SK-N-DZ (cell line): ENCODE results near the gene FMO1. TPM values are rescaled to one million over a fixed set of nuclear protein-coding genes. Genes with fewer than 3 reads are reported as not detected.
"Not testable (repeated sequence)": the region's sequence is repeated elsewhere in the genome, so short reads cannot be mapped to it uniquely, and the experiment has no call there.

Source experiments
- DNase-seq: peaks from one replicate; pipeline ENCODE4 v3.0.0-alpha.2; 2015; ENCODE audit warnings: low spot score
- polyA plus RNA-seq, 2 experiments: library from polyadenylated mRNA; depleted of rRNA; stranded (reverse); fragments of >200 nt; gene quantifications; 2 replicates each; pipeline ENCODE4 v1.2.3, GENCODE V29; 2014

The FMO1 gene
- not detected in 2 replicates for polyA plus RNA-seq (2014; cell fraction: cytosol; rRNA removed)
- polyA plus RNA-seq (2014; cell fraction: nucleus; rRNA removed) = not detected in 2 replicates

GRCh38 chr1:171248302-171248701 is at the start of gene FMO1:
Gene FMO1 (plus strand): TSS chr1:171248494. CDS start chr1:171258088, 9,594 bp downstream.
- DNase-seq = no peak

DNA sequence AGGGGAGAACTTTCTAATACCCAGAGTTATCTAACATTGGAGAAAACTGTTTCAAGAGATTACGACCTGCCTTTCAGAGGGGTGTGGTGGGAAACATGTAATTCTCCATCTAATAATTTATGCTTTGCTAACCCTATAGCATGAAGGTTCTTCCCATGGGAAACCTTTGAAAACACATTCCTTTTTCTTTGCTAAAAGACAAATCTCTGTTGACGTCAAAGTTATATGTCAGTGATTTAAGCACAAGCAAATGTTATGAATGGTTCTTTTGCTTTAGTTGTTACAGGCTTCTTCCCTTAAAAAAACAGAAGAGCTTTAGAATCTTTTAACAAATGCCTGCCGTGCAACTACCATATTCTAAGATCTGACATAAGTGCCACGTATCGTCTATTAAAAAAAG is 44.0 kb upstream of the FMO1 start:
- no peak for DNase-seq

DNA sequence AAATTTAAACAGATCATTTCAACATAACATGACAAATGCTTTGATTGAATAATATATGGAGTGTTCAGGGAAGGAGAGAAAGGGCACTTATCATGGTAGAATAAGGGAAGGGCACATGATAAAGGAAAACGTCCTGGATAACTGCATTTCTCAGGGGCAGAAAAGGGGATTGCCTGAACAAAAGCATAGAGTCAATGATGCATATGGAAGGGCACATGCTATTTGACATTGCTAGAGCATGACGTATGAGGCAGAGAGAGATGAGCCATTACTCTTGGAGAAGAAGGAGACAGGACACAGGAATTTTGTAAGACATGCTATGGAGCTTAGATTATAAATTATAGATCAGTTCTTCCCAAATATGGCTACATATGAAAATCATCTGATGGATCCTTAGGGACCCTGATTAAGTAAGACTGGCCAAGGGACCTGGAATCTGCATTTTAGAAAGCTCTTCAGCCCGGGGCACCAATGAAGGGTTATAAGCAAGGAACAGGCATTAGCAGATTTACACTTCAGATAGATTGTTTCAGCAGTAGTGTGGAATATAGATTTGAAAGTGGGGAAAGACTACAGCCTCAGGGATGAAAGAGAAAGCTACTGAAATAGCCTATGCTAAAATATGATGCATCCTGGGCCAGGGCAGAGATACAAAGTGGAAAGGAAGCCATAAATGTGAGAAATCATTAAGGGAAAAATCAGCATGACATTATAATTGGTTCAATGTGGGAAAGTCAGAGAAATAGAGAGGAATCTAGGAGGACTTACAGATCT is 41.9 kb upstream of the FMO1 start:
- no peak for DNase-seq

GRCh38 chr1:171206978-171207355 is 41.3 kb upstream of the FMO1 start:
- DNase-seq = no peak

- DNase-seq = no peak
Measured at GRCh38 chr1:171207377-171207776, 40.9 kb upstream of the FMO1 start.

DNA sequence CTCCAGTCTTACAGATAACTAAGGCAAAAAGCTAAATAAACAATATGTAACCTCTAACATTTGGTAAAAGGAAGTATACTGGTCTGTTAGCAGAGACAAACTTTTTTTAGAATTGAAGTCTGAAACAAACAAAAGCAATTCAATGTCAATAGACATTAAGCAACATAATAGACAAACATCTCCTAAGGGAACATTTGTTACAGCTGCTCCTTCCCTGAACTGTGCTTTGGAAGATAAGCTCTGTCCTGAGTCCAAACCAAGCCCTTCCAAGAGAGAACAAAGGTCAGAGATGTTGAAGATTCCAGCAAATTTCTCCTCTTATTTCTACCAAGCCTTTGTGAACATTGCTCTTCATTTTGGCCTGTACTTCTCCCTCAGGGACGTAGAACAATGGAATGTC is 37.9 kb upstream of the FMO1 start:
- DNase-seq = no peak

DNA sequence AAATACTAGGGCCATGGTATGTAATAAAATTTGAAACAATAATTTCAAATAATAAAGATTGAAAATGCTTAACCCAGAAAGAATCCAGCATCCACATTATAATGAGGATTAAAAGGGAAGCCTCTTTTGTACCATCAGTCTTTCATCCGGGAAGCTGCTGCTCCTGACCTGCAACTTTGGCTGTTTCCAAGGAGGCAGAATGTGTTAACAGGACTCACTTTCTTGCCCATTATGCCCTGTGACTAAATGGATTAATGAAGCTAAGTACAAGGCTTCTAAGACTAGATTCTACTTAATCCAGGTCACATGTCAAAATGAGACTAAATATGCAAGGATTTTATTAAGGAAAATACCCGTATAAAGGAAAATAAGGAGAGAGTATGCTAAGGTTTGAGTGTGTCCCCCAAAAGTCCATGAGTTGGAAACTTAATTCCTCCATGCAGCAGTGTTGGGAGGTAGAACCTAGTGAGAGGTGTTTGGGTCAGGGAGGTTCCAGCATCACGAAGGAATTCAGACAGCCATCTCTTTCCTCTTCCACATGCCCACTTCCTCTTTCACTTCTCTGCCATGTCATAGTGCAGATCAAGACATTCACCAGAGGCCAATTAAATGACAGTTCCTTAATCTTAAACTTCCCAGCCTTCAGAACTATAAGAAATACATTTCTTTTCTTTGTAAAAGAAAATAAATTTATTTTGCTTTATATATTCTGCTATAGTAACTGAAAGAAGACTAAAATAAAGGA is 35.5 kb upstream of the FMO1 start:
- no peak for DNase-seq

GRCh38 chr1:171213559-171214454 is 34.5 kb upstream of the FMO1 start:
- no peak for DNase-seq

GRCh38 chr1:171217658-171218443 is 30.4 kb upstream of the FMO1 start:
- no peak for DNase-seq

GRCh38 chr1:171218661-171219060 is 29.6 kb upstream of the FMO1 start:
- DNase-seq = no peak

GRCh38 chr1:171219346-171220080 is 28.8 kb upstream of the FMO1 start:
- DNase-seq = no peak

- no peak for DNase-seq
Measured at GRCh38 chr1:171220081-171220420, 28.2 kb upstream of the FMO1 start.

- DNase-seq = no peak
Measured at GRCh38 chr1:171220581-171221054, 27.7 kb upstream of the FMO1 start.

DNA sequence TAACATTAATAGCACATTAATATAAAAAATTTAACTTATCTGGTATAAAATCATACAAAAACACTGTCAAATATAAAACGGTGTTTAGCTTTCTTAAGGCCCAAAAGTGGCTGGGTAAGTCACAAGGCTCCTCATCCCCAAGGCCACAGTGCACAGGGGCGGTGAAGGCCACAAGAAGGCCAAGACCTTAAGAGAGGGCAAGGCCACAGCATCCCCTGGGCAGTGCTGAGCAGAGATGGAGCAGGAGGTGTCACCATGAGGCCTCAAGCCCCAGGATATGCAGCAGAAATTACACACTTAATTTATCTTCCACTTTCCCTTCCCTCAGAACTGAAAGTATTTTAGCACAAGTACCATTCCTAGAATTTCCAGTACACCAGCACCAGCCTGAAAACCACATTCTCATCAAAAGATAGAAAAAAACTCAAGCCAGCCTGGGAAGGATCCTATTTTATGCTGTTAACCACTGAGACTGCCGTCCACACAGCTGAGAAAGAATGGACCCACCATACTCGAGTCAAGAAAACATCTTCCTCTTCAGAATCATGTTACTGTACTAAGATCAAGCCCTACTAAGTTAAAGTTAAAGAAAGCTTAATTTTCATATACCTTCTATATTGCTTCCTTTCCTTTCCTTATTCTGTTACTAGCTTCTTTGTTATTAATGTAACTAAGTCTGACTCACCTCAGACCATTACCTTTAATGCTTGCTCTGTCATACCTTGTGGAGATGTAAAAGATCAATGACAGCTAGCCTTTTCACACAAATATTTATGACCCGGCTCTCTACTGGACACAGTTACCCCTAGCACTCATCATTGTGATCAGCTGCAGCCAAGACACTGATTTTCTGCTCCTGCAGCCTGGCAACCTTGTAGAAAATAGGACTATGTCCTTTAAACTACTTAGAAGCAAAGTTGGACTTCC is 26.4 kb upstream of the FMO1 start:
- DNase-seq = no peak

- no peak for DNase-seq
Measured at GRCh38 chr1:171222936-171223335, 25.4 kb upstream of the FMO1 start.

DNA sequence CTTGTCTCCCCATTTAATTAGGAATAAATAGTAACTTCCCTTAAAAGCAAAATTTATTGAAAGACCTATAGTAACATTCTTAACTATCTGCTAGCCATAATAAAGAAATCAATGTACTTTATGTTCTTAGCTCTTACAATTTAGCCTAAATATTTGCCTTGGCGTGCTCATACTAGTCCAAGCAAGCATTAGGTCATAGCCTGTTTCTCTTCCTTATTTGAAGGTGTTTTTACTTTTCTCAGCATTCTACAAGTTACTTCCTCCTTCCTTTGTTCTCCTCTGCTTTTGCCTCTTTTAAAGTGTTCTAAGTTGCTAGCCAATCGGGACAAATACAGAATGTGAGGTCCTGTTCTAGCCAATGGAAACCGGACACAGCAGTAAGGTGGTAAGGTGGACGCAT is 24.0 kb upstream of the FMO1 start:
- DNase-seq = not testable (repeated sequence)

DNA sequence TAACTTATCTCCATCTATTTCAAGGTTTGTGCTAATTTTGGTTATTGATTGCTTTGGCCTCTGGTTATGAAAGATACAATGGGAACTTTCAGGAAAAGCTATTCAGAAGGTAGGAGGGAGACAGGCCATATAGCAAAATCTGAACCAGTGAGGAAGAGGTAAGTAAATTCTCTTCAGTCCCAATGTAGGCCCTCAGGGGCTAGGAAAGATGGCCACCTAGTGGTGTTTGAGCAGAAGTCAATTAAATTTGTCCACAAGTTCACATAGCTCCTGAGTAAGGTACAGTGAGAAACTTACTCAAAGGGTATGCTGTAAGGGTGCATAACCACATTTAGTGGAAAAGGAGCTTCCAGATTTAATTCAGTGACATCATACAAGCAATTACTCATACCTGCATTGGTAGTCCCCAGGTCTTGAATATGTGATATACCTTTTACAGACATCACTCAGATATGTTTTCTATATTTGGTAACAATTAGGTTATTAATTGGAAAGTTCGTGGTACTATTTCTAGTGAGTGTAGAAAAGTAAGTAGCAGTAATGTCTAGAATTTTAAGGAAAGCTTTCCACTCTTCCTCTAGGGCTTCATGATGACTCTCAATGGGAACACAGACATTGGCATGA is 21.4 kb upstream of the FMO1 start:
- peak; percentile 34 for DNase-seq

- no peak for DNase-seq
Measured at GRCh38 chr1:171231326-171231725, 17.0 kb upstream of the FMO1 start.

GRCh38 chr1:171233183-171233582 is 15.1 kb upstream of the FMO1 start:
- DNase-seq = no peak
